AG09319 (cell line): ENCODE results near the gene RPL28.
A peak's percentile ranks its signal among the peaks of the same experiment; 100 is the strongest.

Experiments used
- DNase-seq: peaks from one replicate; pipeline ENCODE4 v3.0.0-alpha.2; 2010; ENCODE audit warnings: low read depth; ENCODE audit errors: extremely low read depth
- TF ChIP-seq, protein P1 (sequence below): IDR thresholded peaks from 2 replicates; pipeline ENCODE4 v1.5.1; 2011; ENCODE audit warnings: low read depth, mild to moderate bottlenecking, inconsistent platforms, low read length, moderate library complexity

Gene RPL28

DNA sequence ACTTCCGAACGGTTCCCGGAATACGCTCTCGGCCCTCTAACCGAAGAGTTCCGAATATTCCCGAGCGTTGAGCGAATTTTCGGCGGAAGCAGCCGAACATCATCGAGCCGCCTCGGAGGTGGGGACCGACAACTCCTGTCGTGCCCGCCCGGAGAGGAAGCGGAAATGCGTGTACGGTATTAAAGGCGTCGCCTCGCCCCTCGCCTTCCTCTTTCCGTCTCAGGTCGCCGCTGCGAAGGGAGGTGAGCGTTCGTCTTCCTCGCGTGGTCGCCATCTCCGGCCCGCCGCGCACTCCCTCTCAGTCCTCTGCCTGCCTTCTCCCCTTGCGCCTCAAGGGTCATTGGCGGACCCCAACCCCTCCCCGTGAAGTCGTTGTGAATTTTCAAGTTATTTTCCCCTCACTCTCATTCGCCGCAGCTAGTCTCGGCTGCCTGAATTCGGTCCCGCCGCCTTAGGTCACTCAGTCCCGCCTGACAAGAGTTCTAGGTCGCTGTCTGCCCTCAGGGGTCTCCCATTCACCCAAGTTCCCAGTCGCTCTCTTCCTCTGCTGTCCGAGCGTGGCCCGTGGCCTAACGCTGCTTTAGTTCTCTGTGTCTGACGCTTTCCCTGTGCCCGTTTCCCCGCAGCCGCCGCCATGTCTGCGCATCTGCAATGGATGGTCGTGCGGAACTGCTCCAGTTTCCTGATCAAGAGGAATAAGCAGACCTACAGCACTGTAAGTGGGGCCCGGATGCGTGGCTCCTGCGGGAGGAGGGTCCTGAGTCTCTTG is at the start of gene RPL28:
RPL28 (plus strand) TSS at position 209 of the 769 bp plus-strand sequence; CDS start at position 635, 426 bp downstream.
- DNase-seq, result peak; percentile 95
- TF ChIP-seq, protein P1, sequence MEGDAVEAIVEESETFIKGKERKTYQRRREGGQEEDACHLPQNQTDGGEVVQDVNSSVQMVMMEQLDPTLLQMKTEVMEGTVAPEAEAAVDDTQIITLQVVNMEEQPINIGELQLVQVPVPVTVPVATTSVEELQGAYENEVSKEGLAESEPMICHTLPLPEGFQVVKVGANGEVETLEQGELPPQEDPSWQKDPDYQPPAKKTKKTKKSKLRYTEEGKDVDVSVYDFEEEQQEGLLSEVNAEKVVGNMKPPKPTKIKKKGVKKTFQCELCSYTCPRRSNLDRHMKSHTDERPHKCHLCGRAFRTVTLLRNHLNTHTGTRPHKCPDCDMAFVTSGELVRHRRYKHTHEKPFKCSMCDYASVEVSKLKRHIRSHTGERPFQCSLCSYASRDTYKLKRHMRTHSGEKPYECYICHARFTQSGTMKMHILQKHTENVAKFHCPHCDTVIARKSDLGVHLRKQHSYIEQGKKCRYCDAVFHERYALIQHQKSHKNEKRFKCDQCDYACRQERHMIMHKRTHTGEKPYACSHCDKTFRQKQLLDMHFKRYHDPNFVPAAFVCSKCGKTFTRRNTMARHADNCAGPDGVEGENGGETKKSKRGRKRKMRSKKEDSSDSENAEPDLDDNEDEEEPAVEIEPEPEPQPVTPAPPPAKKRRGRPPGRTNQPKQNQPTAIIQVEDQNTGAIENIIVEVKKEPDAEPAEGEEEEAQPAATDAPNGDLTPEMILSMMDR, result no peak

DNA sequence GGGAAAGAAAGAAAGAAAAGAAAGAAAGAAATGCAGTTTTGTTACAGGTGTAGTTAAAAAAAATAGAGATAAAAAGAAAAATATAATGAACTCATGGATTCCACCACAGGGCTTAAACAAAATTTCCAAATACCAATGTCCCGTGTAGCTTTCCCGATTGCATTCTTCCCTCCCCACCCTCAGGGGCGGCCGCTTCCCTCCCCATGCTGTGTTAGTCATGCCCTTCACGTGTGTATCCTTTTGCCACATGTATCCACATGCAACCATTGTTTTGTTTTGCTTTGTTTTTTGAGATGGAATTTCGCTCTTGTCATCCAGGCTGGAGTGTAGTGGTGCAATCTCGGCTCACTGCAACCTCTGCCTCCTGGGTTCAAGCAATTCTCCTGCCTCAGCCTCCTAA is 49.6 kb upstream of the RPL28 start:
- DNase-seq, result no peak
- TF ChIP-seq, protein P1, result no peak

DNA sequence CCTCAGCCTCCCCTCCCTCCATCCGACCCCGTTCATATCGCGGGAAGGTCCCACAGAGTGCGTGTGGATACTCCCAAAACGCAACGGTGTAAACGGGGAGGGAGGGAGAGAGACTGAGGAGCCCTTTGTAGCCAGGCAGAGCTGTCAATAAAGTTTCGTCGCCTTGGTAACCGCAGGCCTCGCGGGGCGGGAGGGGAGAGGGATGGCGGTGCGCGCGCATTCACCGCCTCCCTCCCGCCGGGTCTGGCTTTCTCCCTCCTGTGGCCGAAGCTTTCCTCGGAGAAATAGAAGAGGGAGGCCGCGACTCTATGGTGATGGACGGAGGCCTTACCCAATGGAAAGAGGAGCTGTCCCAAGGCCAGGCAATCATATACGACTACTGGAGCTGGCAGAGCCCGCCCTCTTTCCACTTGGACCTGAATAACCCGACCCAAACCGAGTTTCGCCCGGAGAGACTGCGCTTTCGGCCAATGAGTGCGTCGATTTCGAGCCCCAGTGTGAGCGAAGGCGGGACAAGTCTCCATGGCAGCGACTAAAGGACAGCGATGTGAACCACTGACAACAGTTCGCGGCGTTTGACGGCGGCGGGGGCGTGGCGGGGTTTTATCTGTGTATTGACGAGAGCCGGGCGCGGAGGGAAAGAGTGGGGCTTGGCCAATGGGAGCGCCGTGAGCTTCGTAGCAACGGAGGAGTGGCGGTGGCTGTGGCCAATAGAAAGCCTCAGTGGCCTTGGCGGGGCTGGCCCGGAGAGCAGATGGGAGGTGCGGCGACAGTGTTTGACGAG is 46.4 kb upstream of the RPL28 start, which contains the start of gene KMT5C:
KMT5C (plus strand) TSS at position 772 of the 784 bp plus-strand sequence. CDS start 2,061 bp downstream, outside the sequence.
- DNase-seq, result peak; percentile 100
- TF ChIP-seq, protein P1, result peak; percentile 37

DNA sequence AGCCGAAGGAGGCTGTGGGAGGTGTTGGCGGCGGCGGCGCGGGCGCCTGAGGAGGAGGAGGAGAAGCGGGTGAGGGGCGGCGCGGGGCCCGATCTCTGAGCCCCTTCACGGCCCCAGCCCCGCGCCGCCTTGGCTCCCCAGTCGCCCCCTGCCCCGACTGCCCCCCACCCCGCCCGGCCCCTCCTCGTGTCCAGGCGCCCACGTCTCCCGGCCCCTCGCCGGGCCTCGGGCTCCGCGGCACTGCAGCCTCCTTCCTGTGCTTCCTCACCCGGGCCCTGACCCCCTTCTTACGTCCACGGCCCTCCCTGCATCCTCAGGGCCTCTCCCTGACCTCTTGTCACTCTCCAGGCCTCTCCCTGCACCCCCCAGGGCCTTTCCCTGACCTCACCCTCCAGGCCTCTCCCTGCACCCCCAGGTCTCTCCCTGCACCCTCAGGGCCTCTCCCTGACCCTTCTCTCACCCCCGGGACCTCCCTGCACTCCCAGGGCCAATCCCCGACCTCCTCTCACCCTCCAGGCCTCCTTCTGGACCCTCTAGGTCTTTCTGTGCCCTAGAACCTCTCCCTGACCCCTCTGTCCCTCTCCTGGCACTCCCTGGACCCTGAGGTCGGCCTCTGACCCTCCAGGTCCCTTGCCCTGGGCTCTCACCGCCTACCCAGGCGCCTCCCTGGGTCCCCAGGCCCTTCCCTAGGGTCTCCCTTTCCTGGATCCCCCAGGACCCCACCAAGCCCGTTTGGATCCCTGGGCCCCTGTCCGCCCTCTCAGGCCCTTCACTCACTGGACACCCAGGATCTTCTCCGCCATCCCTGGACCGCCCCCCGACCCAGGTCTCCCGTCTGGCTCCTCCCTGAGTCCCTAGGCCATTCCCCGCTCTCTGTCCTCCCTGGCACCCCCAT is 45.6 kb upstream of the RPL28 start:
- TF ChIP-seq, protein P1, result no peak
- no peak for DNase-seq

DNA sequence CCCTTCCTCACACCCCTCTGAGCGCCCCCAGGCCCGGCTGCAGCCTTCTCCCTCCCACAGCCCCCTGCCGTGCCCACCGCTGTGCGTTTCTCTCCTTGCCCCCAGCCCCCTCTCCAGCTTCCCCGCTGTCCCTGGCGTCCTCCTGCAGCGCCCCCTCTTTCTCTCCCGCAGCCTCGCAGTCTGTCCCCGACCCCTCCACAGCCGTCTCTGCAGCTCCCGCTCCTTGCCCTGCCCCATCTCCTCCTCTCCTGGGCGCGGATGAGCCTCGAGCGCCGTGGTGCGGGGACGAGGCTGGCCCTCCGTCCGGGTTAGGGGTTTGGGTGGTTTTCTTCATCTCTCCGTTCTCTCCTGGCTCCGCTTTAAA is 45.0 kb upstream of the RPL28 start:
- DNase-seq, result no peak
- TF ChIP-seq, protein P1, result peak; percentile 12

DNA sequence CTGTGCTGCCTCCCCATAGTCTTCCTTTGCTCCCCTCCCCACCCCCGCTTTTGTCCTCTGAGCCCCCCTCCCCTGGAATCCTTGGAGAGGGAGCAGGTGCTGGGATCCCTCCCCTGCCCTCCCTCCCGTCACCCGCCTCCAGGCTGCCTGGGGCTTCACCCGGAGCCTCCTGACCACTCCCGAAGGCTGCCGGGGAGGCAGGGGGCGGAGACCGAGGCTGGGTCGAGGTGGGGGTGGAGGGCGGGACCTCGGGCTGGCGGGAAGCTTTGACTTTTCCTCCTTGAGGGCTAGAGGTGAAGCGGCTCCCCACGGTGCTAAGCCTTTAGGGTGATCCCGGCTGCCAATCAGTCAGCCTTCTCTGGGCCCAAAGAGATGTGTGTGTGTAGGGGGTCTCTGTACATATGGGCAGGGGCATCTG is 44.6 kb upstream of the RPL28 start:
- DNase-seq, result no peak
- TF ChIP-seq, protein P1, result no peak
